Measurements from ENCODE around the gene HLA-F.

Gene HLA-F

GRCh38 chr6:29744131-29744530 lies 20.9 kb downstream of the HLA-F start:
- no peak for TF ChIP-seq CTCF (IDR thresholded peaks at IDR 0.05; ENCODE audit: extremely low read depth, missing control alignments)
- DNase-seq (ENCODE audit: low spot score), result no peak

DNA sequence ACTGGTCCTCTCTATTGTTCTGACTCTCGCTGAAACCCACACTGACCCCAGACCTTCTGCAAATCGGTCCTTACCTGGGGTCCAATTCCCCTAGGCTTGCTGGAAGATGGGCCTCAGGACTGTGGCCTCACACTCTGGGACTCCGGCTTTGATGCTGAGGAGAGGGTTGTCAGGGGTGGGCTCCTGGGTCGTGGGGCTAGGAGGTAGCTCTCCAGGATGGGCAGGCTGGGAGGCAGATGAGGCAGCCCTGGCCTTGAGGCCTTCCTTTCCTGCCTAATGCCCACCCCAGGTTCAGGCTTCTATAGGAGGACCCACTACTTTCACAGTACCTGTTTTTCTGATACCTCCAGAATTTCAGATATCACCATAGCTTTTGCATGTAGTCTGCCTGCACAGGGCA lies 21.4 kb downstream of the HLA-F start:
- TF ChIP-seq CTCF (IDR thresholded peaks at IDR 0.05; ENCODE audit: extremely low read depth, missing control alignments), result no peak
- DNase-seq (ENCODE audit: low spot score), result no peak

- no peak for TF ChIP-seq CTCF (IDR thresholded peaks at IDR 0.05; ENCODE audit: extremely low read depth, missing control alignments)
- DNase-seq (ENCODE audit: low spot score), result no peak
Measured at GRCh38 chr6:29745386-29745785, 22.2 kb downstream of the HLA-F start.

DNA sequence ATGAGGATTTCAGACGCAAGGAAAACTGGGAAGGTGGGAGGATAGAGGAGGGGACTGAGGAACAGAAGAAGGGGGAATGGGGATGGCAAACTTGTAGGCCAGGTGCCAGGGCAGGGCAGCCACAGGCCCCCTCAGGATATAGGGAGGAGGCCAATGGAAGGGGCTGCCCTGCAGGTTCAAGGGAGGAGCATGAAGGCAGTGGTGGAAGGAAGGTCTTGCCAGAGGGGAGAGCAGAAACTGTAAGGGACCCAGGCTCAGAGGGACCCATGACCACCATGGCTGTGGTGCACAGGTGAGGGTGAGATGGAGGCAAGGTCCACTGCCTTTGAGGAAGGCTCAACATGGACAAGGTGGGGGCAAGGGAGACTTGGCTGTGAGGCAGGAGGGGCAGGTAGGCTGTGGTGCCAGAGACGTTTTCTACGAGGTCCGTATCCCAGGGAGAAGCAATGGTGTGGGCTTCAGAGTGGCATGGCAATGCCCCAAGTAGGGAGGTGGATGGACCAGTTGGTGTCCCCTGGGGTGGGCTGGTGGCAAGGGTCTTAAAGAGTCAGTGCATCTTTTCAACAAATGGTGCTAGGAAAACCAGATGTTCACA lies 22.7 kb downstream of the HLA-F start:
- TF ChIP-seq CTCF (IDR thresholded peaks at IDR 0.05; ENCODE audit: extremely low read depth, missing control alignments), result no peak
- DNase-seq (ENCODE audit: low spot score), result no peak

GRCh38 chr6:29746846-29747687 lies 23.8 kb downstream of the HLA-F start:
- DNase-seq (ENCODE audit: low spot score), result no peak
- TF ChIP-seq CTCF (IDR thresholded peaks at IDR 0.05; ENCODE audit: extremely low read depth, missing control alignments), result no peak

- TF ChIP-seq CTCF (IDR thresholded peaks at IDR 0.05; ENCODE audit: extremely low read depth, missing control alignments), result no peak
- DNase-seq (ENCODE audit: low spot score), result no peak
Measured at GRCh38 chr6:29747688-29748250, 24.5 kb downstream of the HLA-F start.
